ENCODE measurements around the gene CLEC16A. TPM values are rescaled to one million over a fixed set of nuclear protein-coding genes. Genes with fewer than 3 reads are reported as not detected.
A peak's percentile ranks its signal among the peaks of the same experiment; 100 is the strongest.

Gene CLEC16A
- total and polyA plus RNA-seq, 7 experiments from 2014 or later = 14.7 to 38.2 (median 31.8) TPM

- Histone ChIP-seq H3K4me1 (ENCODE audit: control insufficient read depth in 2 of 2, insufficient read depth in 2 of 2, low read length in 2 of 2) (peaks cover 0 to 37% of the 10 kb centered on the region in 2 donors), H3K4me3 (ENCODE audit: low read length) (no peak overlapping the region), H3K9me3 (ENCODE audit: control insufficient read depth in 2 of 3, low read length in 3 of 3) (no peaks in the 10 kb centered on the region), H3K36me3 (ENCODE audit: control insufficient read depth in 2 of 3, insufficient read depth in 3 of 3, low read length in 3 of 3) (no peaks in the 10 kb centered on the region), H3K27me3 (ENCODE audit: control insufficient read depth in 2 of 2, insufficient read depth in 2 of 2, low read length in 2 of 2) (no peaks in the 10 kb centered on the region), H3K27ac (ENCODE audit: low read depth, low read length) (no peak overlapping the region)
- H3K9me3 Mint-ChIP-seq = no peaks in the 10 kb centered on the region
- DNase-seq = no peak
- no peaks in the 10 kb centered on the region for H3K27me3 Mint-ChIP-seq
- H3K4me3 Mint-ChIP-seq = peak overlapping the region in 2 of 10 donors; percentile 16 to 48
- H3K27ac Mint-ChIP-seq = peak overlapping the region in 2 of 9 donors; percentile 55 to 77
- no peak for ATAC-seq
- H3K36me3 Mint-ChIP-seq = peaks cover 0 to 27% (median 6%) of the 10 kb centered on the region in 5 donors
- ChIA-PET POLR2A (no interaction called here), CTCF (no interaction called here)
- intact Hi-C loops (cut with micrococcal nuclease) = no loop called here
- peaks cover 22 to 59% (median 47%) of the 10 kb centered on the region in 7 donors for H3K4me1 Mint-ChIP-seq
These were observed 197.3 kb downstream of the CLEC16A start for GRCh38 chr16:11141409-11142260.

- Mint-ChIP-seq H3K36me3 (peaks cover 0 to 23% (median 12%) of the 10 kb centered on the region in 5 donors), H3K27ac (no peak overlapping the region), H3K9me3 (no peaks in the 10 kb centered on the region), H3K4me1 (peaks cover 22 to 61% (median 47%) of the 10 kb centered on the region in 7 donors), H3K4me3 (no peak overlapping the region), H3K27me3 (no peaks in the 10 kb centered on the region)
- CTCF ChIA-PET = no interaction called here
- no peaks in the 10 kb centered on the region for H3K27me3 ChIP-seq (ENCODE audit: control insufficient read depth in 2 of 2, insufficient read depth in 2 of 2, low read length in 2 of 2)
- no peak overlapping the region for H3K27ac ChIP-seq (ENCODE audit: low read depth, low read length)
- intact Hi-C loops (cut with micrococcal nuclease) = no loop called here
- peaks cover 0 to 37% of the 10 kb centered on the region in 2 donors for H3K4me1 ChIP-seq (ENCODE audit: control insufficient read depth in 2 of 2, insufficient read depth in 2 of 2, low read length in 2 of 2)
- POLR2A ChIA-PET = no interaction called here
- DNase-seq = no peak
- H3K9me3 ChIP-seq (ENCODE audit: control insufficient read depth in 2 of 3, low read length in 3 of 3) = no peaks in the 10 kb centered on the region
- H3K4me3 ChIP-seq (ENCODE audit: low read length) = no peak overlapping the region
- H3K36me3 ChIP-seq (ENCODE audit: control insufficient read depth in 2 of 3, insufficient read depth in 3 of 3, low read length in 3 of 3) = no peaks in the 10 kb centered on the region
- no peak for ATAC-seq
These were observed 197.9 kb downstream of the CLEC16A start for GRCh38 chr16:11142261-11142630.

- CTCF ChIA-PET = no interaction called here
- Mint-ChIP-seq H3K4me3 (no peak overlapping the region), H3K9me3 (no peaks in the 10 kb centered on the region), H3K4me1 (peaks cover 22 to 59% (median 41%) of the 10 kb centered on the region in 7 donors), H3K27me3 (no peaks in the 10 kb centered on the region), H3K36me3 (peaks cover 0 to 19% (median 11%) of the 10 kb centered on the region in 5 donors), H3K27ac (no peak overlapping the region)
- no peaks in the 10 kb centered on the region for H3K36me3 ChIP-seq (ENCODE audit: control insufficient read depth in 2 of 3, insufficient read depth in 3 of 3, low read length in 3 of 3)
- H3K9me3 ChIP-seq (ENCODE audit: control insufficient read depth in 2 of 3, low read length in 3 of 3) = no peaks in the 10 kb centered on the region
- ATAC-seq (no peak), DNase-seq (no peak)
- intact Hi-C loops (cut with micrococcal nuclease) = no loop called here
- H3K4me1 ChIP-seq (ENCODE audit: control insufficient read depth in 2 of 2, insufficient read depth in 2 of 2, low read length in 2 of 2) = peaks cover 0 to 37% of the 10 kb centered on the region in 2 donors
- POLR2A ChIA-PET = no interaction called here
- no peak overlapping the region for H3K27ac ChIP-seq (ENCODE audit: low read depth, low read length)
- no peak overlapping the region for H3K4me3 ChIP-seq (ENCODE audit: low read length)
- no peaks in the 10 kb centered on the region for H3K27me3 ChIP-seq (ENCODE audit: control insufficient read depth in 2 of 2, insufficient read depth in 2 of 2, low read length in 2 of 2)
These were observed 198.6 kb downstream of the CLEC16A start for GRCh38 chr16:11142951-11143350.

- Histone ChIP-seq H3K4me3 (ENCODE audit: low read length) (no peak overlapping the region), H3K9me3 (ENCODE audit: control insufficient read depth in 2 of 3, low read length in 3 of 3) (no peaks in the 10 kb centered on the region), H3K36me3 (ENCODE audit: control insufficient read depth in 2 of 3, insufficient read depth in 3 of 3, low read length in 3 of 3) (no peaks in the 10 kb centered on the region), H3K27ac (ENCODE audit: low read depth, low read length) (no peak overlapping the region), H3K4me1 (ENCODE audit: control insufficient read depth in 2 of 2, insufficient read depth in 2 of 2, low read length in 2 of 2) (peaks cover 0 to 34% of the 10 kb centered on the region in 2 donors), H3K27me3 (ENCODE audit: control insufficient read depth in 2 of 2, insufficient read depth in 2 of 2, low read length in 2 of 2) (no peaks in the 10 kb centered on the region)
- Mint-ChIP-seq H3K4me3 (no peak overlapping the region), H3K9me3 (no peaks in the 10 kb centered on the region), H3K27ac (peak overlapping the region in 1 of 9 donors; percentile 46), H3K36me3 (peaks cover 0 to 22% (median 11%) of the 10 kb centered on the region in 5 donors), H3K4me1 (peaks cover 22 to 59% (median 36%) of the 10 kb centered on the region in 7 donors), H3K27me3 (no peaks in the 10 kb centered on the region)
- ATAC-seq (no peak), DNase-seq (no peak)
- intact Hi-C loops (cut with micrococcal nuclease) = no loop called here
- ChIA-PET POLR2A (interaction anchor here (1.6 kb wide), 1 partner anchor 113 kb away, joined by 4 read pairs; the partner anchor contains the start of gene SOCS1), CTCF (interaction anchor here (0.6 kb wide), 1 partner anchor 1726 kb away, joined by 5 read pairs; no protein-coding TSS in a partner anchor)
These were observed 199.1 kb downstream of the CLEC16A start for GRCh38 chr16:11143372-11144035.

GRCh38 chr16:11144122-11144521 is 199.8 kb downstream of the CLEC16A start:
- no peak for DNase-seq
- Mint-ChIP-seq H3K4me3 (no peak overlapping the region), H3K36me3 (peaks cover 0 to 28% (median 14%) of the 10 kb centered on the region in 5 donors), H3K27me3 (no peaks in the 10 kb centered on the region), H3K4me1 (peaks cover 16 to 52% (median 30%) of the 10 kb centered on the region in 7 donors), H3K27ac (no peak overlapping the region), H3K9me3 (peaks cover 0 to 2% (median 0%) of the 10 kb centered on the region in 11 donors)
- H3K9me3 ChIP-seq (ENCODE audit: control insufficient read depth in 2 of 3, low read length in 3 of 3) = no peaks in the 10 kb centered on the region
- H3K4me3 ChIP-seq (ENCODE audit: low read length) = no peak overlapping the region
- H3K27me3 ChIP-seq (ENCODE audit: control insufficient read depth in 2 of 2, insufficient read depth in 2 of 2, low read length in 2 of 2) = no peaks in the 10 kb centered on the region
- POLR2A ChIA-PET = interaction anchor here (1.6 kb wide), 1 partner anchor 112 kb away, joined by 4 read pairs; the partner anchor contains the start of gene SOCS1
- intact Hi-C loops (cut with micrococcal nuclease) = no loop called here
- CTCF ChIA-PET = interaction anchor here (0.6 kb wide), 1 partner anchor 1725 kb away, joined by 5 read pairs; no protein-coding TSS in a partner anchor
- peaks cover 0 to 28% of the 10 kb centered on the region in 2 donors for H3K4me1 ChIP-seq (ENCODE audit: control insufficient read depth in 2 of 2, insufficient read depth in 2 of 2, low read length in 2 of 2)
- no peaks in the 10 kb centered on the region for H3K36me3 ChIP-seq (ENCODE audit: control insufficient read depth in 2 of 3, insufficient read depth in 3 of 3, low read length in 3 of 3)
- H3K27ac ChIP-seq (ENCODE audit: low read depth, low read length) = no peak overlapping the region
- ATAC-seq = no peak

- H3K4me3 ChIP-seq (ENCODE audit: low read length) = no peak overlapping the region
- DNase-seq = no peak
- H3K36me3 ChIP-seq (ENCODE audit: control insufficient read depth in 2 of 3, insufficient read depth in 3 of 3, low read length in 3 of 3) = no peaks in the 10 kb centered on the region
- H3K27me3 ChIP-seq (ENCODE audit: control insufficient read depth in 2 of 2, insufficient read depth in 2 of 2, low read length in 2 of 2) = no peaks in the 10 kb centered on the region
- no peaks in the 10 kb centered on the region for H3K9me3 ChIP-seq (ENCODE audit: control insufficient read depth in 2 of 3, low read length in 3 of 3)
- Mint-ChIP-seq H3K27me3 (no peaks in the 10 kb centered on the region), H3K4me3 (no peak overlapping the region), H3K9me3 (peaks cover 0 to 2% (median 0%) of the 10 kb centered on the region in 11 donors), H3K36me3 (peaks cover 0 to 35% (median 17%) of the 10 kb centered on the region in 5 donors), H3K4me1 (peaks cover 4 to 41% (median 20%) of the 10 kb centered on the region in 7 donors), H3K27ac (peak overlapping the region in 1 of 9 donors; percentile 6)
- CTCF ChIA-PET = interaction anchor here (0.6 kb wide), 1 partner anchor 55 kb away, joined by 3 read pairs; no protein-coding TSS in a partner anchor
- no peak for ATAC-seq
- H3K27ac ChIP-seq (ENCODE audit: low read depth, low read length) = no peak overlapping the region
- intact Hi-C loops (cut with micrococcal nuclease) = no loop called here
- POLR2A ChIA-PET = no interaction called here
- H3K4me1 ChIP-seq (ENCODE audit: control insufficient read depth in 2 of 2, insufficient read depth in 2 of 2, low read length in 2 of 2) = peaks cover 0 to 16% of the 10 kb centered on the region in 2 donors
These were observed 200.9 kb downstream of the CLEC16A start for GRCh38 chr16:11145173-11145818.
